PC-3 (cell line): ENCODE results near the gene STPG3.

Source experiments
- CTCF ChIP-seq: fragments of 300-600 bp; sonication (generic); conservative IDR thresholded peaks from 2 replicates; pipeline ENCODE4 v1.5.1; 2017; ENCODE audit warnings: antibody characterized with exemption, low read depth, mild to moderate bottlenecking, low read length
- EZH2 ChIP-seq: fragments of 300-600 bp; sonication (generic); IDR thresholded peaks from one replicate; pipeline ENCODE4 v1.6.1; 2017; ENCODE audit warnings: antibody characterized with exemption, mild to moderate bottlenecking, low read length; ENCODE audit not compliant: unreplicated experiment

- TF ChIP-seq CTCF, result no peak
- no peak for TF ChIP-seq EZH2
These were observed 15.5 kb upstream of the STPG3 start for GRCh38 chr9:137235424-137236237.
